ENCODE results near the gene ARHGAP9. TPM values are rescaled to one million over a fixed set of nuclear protein-coding genes. Genes with fewer than 3 reads are reported as not detected.

The ARHGAP9 gene
- total and polyA plus RNA-seq, 2 of the 8 experiments (the other 6 are each of a cell fraction or from before 2014, with no cell fraction given): 3.2 to 6.0 TPM

DNA sequence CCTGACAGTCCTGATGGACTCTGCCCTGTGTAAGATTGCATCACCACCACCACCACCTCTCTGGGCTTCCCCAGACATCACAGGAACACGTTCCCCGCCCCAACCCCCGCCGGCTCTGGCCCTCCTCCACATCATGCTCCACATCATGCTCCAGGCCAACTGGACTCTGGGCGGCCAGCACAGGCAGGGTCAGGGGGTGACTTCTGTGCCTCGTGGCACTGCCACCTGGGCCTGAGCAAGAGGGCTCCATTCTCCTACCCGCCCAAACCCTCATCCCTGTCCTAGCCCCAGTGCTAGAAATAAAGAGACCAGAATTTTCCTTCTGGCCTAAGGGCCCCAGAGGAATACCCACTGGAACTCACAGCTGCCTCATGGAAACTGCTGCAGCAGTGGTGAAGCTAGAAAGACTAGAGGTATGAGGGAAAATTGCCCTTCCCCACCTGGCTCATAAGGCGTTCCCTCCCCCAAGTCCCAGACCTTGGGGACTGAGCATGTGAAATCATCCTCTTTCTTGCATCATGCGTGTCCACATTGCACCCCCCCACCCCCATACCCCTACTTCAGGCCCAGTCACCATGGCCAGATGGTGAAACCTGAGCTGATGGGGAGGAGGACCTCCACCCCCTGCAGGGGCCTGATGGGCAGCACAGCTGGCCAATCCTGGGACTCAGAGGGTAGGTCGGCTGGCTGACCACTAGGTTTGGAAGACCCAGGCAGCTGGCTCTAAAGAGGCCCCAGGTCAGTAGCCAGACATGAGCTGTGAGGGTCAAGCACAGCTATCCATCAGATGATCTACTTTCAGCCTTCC is 24.9 kb downstream of the ARHGAP9 start, which contains the start of gene INHBE (continued):
- TF ChIP-seq, protein P1, sequence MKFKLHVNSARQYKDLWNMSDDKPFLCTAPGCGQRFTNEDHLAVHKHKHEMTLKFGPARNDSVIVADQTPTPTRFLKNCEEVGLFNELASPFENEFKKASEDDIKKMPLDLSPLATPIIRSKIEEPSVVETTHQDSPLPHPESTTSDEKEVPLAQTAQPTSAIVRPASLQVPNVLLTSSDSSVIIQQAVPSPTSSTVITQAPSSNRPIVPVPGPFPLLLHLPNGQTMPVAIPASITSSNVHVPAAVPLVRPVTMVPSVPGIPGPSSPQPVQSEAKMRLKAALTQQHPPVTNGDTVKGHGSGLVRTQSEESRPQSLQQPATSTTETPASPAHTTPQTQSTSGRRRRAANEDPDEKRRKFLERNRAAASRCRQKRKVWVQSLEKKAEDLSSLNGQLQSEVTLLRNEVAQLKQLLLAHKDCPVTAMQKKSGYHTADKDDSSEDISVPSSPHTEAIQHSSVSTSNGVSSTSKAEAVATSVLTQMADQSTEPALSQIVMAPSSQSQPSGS (IDR thresholded peaks at IDR 0.05; ENCODE audit: low read length): 0 out of 2 replicates have a peak, but pooled peaks have one; percentile 64
- TF ChIP-seq KDM4A (IDR thresholded peaks at IDR 0.05; ENCODE audit: low read depth, low read length, severe bottlenecking) (no peak), GABPA (IDR thresholded peaks at IDR 0.05; ENCODE audit: borderline replicate concordance, insufficient read depth, low read length) (no peak), SIRT6 (IDR thresholded peaks at IDR 0.05; ENCODE audit: low read length) (no peak), CHD1 (IDR thresholded peaks at IDR 0.05; ENCODE audit: low read depth, low read length) (no peak), TAF1 (IDR thresholded peaks at IDR 0.05; ENCODE audit: low read depth, low read length) (peak; percentile 72), CBX8 (IDR thresholded peaks at IDR 0.05; ENCODE audit: borderline replicate concordance, low read depth, low read length) (no peak), NRF1 (IDR thresholded peaks at IDR 0.05; ENCODE audit: low read depth, low read length) (no peak), POLR2AphosphoS5 (IDR thresholded peaks at IDR 0.05; ENCODE audit: low read depth, low read length) (peak; percentile 57; the same call in 1 of the 2 replicates)
- TF ChIP-seq, protein P2, sequence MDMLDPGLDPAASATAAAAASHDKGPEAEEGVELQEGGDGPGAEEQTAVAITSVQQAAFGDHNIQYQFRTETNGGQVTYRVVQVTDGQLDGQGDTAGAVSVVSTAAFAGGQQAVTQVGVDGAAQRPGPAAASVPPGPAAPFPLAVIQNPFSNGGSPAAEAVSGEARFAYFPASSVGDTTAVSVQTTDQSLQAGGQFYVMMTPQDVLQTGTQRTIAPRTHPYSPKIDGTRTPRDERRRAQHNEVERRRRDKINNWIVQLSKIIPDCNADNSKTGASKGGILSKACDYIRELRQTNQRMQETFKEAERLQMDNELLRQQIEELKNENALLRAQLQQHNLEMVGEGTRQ (IDR thresholded peaks at IDR 0.05; ENCODE audit: low read length): no peak
- TF ChIP-seq, protein P3, sequence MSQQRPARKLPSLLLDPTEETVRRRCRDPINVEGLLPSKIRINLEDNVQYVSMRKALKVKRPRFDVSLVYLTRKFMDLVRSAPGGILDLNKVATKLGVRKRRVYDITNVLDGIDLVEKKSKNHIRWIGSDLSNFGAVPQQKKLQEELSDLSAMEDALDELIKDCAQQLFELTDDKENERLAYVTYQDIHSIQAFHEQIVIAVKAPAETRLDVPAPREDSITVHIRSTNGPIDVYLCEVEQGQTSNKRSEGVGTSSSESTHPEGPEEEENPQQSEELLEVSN (IDR thresholded peaks at IDR 0.05): peak; percentile 30; the same call in 1 of the 2 replicates

Data from H1 (cell line).